ENCODE measurements around the gene RAP1GAP.

DNA sequence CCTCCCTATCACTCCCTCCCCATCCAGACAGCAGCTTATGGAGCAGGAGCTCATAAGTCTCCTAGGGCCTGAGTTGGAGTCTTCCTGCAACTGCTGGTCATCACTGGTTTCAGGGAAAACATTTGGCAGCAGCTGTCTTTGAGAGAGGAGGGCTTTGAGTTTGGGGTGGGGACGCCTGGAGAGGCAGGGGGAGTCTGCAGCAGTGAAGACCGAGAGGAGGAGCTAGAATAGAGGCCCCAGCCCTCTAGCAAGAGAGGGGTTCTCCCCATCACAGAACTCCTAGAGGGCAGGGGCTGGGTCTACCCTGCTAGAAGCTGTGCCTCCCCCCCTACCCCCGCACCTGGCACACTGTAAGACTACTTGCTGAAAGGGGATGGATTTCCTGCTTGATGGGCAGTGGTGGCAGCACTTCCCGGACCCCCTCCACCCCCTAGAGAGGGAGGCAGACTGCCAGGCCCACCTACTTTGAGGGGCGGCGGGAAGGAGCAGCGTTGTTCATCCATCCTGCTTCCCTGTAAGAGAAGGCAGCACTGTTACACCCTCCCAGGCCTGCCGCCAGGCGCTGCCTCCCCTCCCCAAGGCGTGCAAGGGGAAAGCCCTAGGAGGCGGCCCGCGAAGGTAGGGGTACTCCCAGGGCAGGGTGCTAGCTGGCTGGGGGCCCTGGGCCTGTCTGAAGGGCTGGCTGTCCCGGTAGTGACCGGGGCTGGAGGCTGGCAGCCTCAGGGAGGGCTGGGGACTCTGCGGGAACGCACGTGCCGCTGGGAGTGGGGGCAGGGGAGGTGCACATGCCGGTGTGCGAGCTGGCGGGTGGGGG is 50.4 kb downstream of the RAP1GAP start:
- TF ChIP-seq, protein P1, sequence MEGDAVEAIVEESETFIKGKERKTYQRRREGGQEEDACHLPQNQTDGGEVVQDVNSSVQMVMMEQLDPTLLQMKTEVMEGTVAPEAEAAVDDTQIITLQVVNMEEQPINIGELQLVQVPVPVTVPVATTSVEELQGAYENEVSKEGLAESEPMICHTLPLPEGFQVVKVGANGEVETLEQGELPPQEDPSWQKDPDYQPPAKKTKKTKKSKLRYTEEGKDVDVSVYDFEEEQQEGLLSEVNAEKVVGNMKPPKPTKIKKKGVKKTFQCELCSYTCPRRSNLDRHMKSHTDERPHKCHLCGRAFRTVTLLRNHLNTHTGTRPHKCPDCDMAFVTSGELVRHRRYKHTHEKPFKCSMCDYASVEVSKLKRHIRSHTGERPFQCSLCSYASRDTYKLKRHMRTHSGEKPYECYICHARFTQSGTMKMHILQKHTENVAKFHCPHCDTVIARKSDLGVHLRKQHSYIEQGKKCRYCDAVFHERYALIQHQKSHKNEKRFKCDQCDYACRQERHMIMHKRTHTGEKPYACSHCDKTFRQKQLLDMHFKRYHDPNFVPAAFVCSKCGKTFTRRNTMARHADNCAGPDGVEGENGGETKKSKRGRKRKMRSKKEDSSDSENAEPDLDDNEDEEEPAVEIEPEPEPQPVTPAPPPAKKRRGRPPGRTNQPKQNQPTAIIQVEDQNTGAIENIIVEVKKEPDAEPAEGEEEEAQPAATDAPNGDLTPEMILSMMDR (conservative IDR thresholded peaks at IDR 0.05 in 1 of 2, IDR thresholded peaks at IDR 0.05 in 1 of 2; ENCODE audit: extremely low read depth in 1 of 2, insufficient read depth in 1 of 2, low read depth in 1 of 2, low read length in 2 of 2), result no peak
- TF ChIP-seq EZH2 (IDR thresholded peaks at IDR 0.05; ENCODE audit: borderline replicate concordance, low read length), result no peak
